MG63 (cell line): ENCODE data around the gene JOSD2. TPM values are rescaled to one million over a fixed set of nuclear protein-coding genes. Genes with fewer than 3 reads are reported as not detected.

Experiments used
- DNase-seq: peaks from one replicate; pipeline ENCODE4 v3.0.0-alpha.2; 2020
- H3K27me3 ChIP-seq: fragments of 250-450 bp; sonication (Bioruptor Pico); 2 replicates; pipeline ENCODE4 v1.5.1; 2020; ENCODE audit warnings: mild to moderate bottlenecking, moderate library complexity
- H3K36me3 ChIP-seq: fragments of 250-450 bp; sonication (Bioruptor Pico); 2 replicates; pipeline ENCODE4 v1.5.1; 2020; ENCODE audit warnings: mild to moderate bottlenecking, moderate library complexity
- H3K4me3 ChIP-seq: fragments of 250-450 bp; sonication (Bioruptor Pico); 2 replicates; pipeline ENCODE4 v1.5.1; 2020; ENCODE audit warnings: mild to moderate bottlenecking, moderate library complexity
- H3K9me3 ChIP-seq: fragments of 250-450 bp; sonication (Bioruptor Pico); 2 replicates; pipeline ENCODE4 v1.5.1; 2020; ENCODE audit warnings: mild to moderate bottlenecking, moderate library complexity
- total RNA-seq: library from RNA; depleted of rRNA; stranded (reverse); fragments of >200 nt; shearing (Covaris generic); gene quantifications from 2 replicates; pipeline ENCODE4 v1.2.3, GENCODE V29; 2014; ENCODE audit warnings: low replicate concordance; rRNA removed

The JOSD2 gene
- total RNA-seq, 1 experiment from 2014 or later: 92.8 TPM

GRCh38 chr19:50457300-50457699 lies 53.7 kb downstream of the JOSD2 start:
- Histone ChIP-seq H3K36me3 (no peaks in the 10 kb centered on the region), H3K4me3 (no peak overlapping the region), H3K27me3 (peaks cover 9% of the 10 kb centered on the region), H3K9me3 (no peaks in the 10 kb centered on the region)
- DNase-seq: no peak

Other genes starting within 250 kb of the JOSD2 start
- not detected in 2 replicates for gene KCNC3, start 181.8 kb downstream of the JOSD2 start, total RNA-seq
- 1.5 TPM in 1 of 2 replicates, not detected in the other for gene NAPSA, start 145.6 kb downstream of the JOSD2 start, total RNA-seq
- 113 and 173 TPM in 2 replicates for gene NR1H2, start 134.7 kb downstream of the JOSD2 start, total RNA-seq
- gene POLD1, start 126.8 kb downstream of the JOSD2 start, total RNA-seq: 44.1 and 117 TPM in 2 replicates
- gene SPIB, start 92.3 kb downstream of the JOSD2 start, total RNA-seq: not detected in 2 replicates
- 0.03 TPM in 1 of 2 replicates, not detected in the other for gene MYBPC2, start 78.3 kb downstream of the JOSD2 start, total RNA-seq
- 98.5 and 127 TPM in 2 replicates for gene EMC10, start 34.7 kb downstream of the JOSD2 start, total RNA-seq
- 1.2 TPM in 1 of 2 replicates, not detected in the other for gene GARIN5A, start 34.3 kb downstream of the JOSD2 start, total RNA-seq
- not detected in 2 replicates for gene ASPDH, start 2.7 kb upstream of the JOSD2 start, total RNA-seq
- gene LRRC4B, start 57.2 kb upstream of the JOSD2 start, total RNA-seq: 1.1 and 1.7 TPM in 2 replicates
- gene SYT3, start 128.7 kb upstream of the JOSD2 start, total RNA-seq: not detected in 2 replicates
- gene C19orf81, start 138.3 kb upstream of the JOSD2 start, total RNA-seq: 0.33 TPM in 1 of 2 replicates, not detected in the other
- gene SHANK1, start 208.6 kb upstream of the JOSD2 start, total RNA-seq: 3.1 and 3.6 TPM in 2 replicates
- gene CLEC11A, start 212.2 kb upstream of the JOSD2 start, total RNA-seq: 105 and 139 TPM in 2 replicates